T-helper 1 cell (primary cell): Measurements from ENCODE around the gene ELAVL2.

Experiments
- DNase-seq, 5 donors: peaks; one replicate each; pipeline ENCODE4 v3.0.0-alpha.2; 2012 to 2020

ELAVL2 gene

GRCh38 chr9:23821375-23822181 is 4.5 kb downstream of the ELAVL2 start:
- no peak for DNase-seq

DNA sequence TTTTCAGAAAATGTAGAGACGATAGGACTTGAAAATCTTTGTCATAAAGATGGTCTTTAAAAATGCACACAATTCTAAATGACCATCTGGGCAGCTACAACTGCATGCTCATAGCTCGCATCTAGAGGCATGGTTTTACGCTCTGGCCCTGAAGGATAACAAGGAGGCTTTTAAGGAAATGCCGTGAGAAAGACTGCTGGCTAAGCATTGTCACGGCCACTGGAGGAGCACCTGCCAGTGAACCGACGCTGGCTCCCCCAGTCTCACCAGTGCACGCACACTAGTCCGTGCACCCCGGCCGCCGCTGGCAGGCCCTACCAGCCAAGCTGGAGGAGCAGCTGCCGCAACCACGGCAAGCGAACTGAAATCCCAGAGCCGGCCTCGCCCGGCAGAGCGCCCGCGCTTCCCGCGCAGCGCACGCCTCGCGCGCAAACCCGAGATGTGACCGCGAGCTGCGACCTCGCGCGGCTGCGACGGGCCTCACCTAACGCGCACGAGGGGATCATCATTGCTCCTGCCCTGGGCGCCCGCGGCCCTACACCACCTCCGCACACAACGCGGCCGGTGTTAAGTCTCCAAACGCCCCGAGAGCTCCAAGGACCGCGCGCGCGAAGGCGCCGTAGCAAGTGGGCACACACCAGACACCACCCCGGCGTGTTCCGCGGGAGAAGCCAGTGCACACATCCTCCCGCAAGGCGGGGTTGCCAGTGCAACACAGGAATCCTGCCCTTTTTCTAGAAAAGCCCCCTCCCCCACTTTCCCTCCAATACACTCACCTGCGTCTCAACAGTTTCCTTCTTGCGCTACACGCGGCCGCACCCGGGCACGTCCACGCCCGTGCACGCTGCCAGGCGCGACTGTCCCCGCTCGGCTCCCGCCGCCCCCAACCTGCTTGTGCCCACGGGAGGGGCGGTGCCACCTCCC is 5.3 kb downstream of the ELAVL2 start:
- DNase-seq: no peak

DNA sequence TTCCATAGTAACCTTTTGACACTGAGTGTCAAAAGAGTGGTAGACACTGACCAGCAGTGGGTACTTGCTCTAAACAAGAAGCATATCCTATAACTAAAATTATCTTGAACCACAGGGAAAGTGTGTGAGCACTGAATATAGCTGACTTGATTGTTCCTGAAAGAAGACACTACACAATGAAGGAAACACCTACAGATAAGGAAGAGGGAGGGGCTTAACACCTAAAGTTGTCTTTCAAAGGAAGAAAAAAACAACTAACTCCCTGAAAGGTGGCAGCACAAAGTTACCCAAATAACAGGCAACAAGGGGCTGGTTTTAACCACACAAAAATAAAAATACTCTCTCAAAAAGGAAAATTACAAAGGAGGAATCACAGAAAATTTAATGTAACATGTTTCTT is 6.6 kb downstream of the ELAVL2 start:
- no peak for DNase-seq

GRCh38 chr9:23814243-23814642 is 11.8 kb downstream of the ELAVL2 start:
- no peak for DNase-seq

GRCh38 chr9:23812673-23813072 is 13.4 kb downstream of the ELAVL2 start:
- DNase-seq: no peak

DNA sequence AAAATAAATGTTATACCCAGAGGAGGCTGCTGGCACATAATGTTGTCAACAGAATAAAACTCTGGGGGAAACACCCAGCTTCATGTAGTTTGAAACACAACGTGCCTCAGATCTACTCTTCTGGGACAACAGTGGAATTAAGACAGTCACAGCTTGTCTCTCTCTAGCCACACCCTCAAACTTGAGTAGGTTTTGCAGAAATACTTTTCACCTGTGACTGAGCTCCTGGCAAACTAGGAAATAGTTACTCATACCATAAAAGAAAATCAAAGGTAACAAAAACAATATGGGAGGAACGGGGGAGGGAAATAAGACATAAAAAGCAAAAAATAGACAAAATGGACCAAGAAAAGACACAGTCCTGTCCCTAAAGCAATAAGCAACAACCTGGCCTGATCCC is 14.4 kb downstream of the ELAVL2 start:
- DNase-seq: no peak

- no peak for DNase-seq
These were observed 22.8 kb downstream of the ELAVL2 start for GRCh38 chr9:23803216-23803615.

DNA sequence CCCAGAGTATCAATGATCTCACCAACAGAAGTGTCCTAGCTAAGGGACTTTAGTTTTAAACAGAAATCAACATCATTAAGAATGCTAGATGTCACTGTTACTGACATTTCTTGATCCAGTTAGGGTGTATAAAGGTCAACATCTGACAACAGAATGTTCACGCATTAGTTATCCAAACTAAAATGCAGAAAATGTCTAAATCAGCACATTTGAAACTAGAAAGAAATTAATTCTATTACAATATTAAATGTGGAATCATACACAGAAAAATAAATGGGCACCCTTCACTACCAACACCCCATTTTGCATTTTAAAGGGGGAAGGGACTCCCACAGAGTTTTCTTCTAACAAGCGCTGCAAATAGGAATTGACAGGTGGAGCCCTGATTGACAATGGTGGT is 24.5 kb downstream of the ELAVL2 start:
- DNase-seq: no peak

DNA sequence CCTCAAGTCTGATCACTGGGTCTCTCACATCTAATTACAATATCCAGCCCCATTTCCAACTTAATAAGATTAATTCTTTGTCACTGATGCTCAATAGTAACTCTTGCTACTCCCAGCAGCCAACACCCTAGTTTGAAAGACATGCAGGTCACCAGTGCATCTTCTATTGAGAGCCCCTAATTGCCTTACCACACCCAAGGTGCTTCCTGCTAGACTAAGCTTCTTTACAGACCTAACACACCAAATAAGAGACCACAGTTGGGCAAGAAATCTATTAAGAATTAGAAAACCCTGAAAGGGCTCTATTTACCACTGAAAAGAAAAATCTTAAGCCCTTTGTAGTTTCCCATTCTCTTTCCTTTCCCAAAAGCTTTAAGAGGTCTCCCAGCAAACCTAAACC is 26.5 kb downstream of the ELAVL2 start:
- DNase-seq: no peak

- no peak for DNase-seq
These were observed 27.7 kb downstream of the ELAVL2 start for GRCh38 chr9:23798325-23798724.

- no peak for DNase-seq
These were observed 29.8 kb downstream of the ELAVL2 start for GRCh38 chr9:23796209-23796608.

DNA sequence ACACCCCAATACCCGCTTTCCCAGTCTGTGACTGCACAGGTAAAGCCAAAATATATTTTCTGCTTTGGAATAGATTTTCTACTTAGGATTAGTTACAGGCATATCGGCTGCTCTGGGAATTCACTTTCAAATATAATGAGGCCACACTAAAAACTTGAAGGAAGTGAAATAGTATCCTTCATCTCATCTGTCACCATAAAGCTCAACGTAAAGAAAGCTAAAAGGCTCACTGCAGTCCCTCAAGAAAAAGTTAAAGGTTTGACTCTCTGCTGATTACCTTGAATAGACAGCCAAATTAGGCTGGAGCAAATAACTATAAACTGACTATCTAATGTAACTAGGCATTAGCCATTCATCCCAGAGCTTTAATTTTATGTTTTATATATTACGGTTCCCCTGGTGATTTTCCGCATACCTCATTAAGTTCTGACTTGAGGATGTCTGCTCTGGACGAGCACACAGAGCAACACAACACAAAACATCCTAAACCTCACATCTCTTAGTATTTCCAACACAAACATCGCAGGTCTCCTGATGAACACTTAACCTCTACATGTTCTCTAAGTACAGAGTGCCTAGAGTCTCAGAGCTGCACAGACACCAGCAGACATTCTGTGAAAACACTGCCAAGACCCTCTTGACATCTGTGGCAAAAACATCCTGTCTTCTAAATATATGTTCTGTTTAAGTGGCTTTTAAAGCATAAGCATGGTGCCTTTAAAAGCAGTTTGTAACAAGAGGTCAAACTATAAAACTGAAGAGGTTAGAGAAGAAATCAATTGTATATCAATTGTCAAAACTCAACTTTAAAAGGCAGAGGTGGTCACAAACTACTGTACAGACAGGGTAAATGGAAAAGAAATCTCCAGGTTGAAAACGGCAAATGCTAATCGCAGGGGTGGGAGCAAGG is 35.4 kb downstream of the ELAVL2 start:
- DNase-seq: no peak

DNA sequence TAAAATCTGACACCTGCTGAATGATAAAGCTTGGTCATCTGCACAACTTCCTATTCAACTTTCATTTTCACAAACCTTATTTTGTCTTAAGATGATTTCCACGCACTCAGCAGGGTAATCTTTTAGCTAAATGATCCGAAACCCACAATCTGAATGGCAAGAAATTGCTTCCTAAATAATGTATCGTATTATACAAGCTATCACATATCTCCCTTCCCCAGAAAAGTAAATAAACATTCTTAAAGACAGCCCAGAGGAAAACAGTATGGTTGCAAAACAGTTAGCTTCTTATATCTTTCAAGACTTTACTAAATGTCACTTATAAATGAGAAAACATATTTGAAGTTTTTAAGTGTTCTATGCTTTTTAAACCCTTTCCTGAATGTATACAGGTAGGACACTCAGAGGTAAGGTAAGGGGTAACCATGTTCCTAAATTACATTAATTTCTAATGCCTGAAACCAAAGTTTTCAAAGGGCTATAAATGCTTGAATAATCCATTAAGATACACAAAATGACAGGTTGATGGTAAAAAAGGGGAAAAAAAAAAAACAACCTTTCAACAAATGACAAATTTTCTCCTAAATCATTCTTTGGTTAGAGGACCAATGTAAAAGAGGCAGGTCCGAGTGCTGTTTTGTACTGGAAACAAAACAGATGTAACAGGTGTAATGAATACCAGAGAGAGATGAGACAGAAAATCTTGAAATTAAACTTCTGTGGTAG is 36.3 kb downstream of the ELAVL2 start:
- DNase-seq: no peak

GRCh38 chr9:23784962-23785361 is 41.1 kb downstream of the ELAVL2 start:
- no peak for DNase-seq

- DNase-seq: no peak
These were observed 42.5 kb downstream of the ELAVL2 start for GRCh38 chr9:23783509-23783908.

DNA sequence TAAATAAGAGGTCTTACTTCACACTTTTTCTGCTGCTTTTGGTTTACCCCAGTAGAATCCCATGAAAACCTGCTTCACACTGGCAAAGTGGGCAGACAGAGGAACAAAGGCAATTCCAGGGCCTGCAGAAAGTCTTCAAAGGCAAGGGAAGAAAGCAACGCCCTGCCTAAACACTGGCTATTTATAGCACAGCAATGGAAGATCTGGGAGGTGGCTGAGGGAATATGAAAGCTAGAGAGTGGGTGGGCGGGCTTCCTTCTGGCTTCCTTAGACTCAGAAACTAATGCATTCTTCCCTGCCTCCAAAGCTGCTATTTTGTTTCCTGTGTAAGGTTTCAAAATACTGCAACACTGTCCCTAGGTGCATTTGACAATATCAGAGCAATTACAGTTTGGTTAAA is 46.8 kb downstream of the ELAVL2 start:
- DNase-seq: no peak

GRCh38 chr9:23777328-23777727 is 48.7 kb downstream of the ELAVL2 start:
- DNase-seq: no peak

DNA sequence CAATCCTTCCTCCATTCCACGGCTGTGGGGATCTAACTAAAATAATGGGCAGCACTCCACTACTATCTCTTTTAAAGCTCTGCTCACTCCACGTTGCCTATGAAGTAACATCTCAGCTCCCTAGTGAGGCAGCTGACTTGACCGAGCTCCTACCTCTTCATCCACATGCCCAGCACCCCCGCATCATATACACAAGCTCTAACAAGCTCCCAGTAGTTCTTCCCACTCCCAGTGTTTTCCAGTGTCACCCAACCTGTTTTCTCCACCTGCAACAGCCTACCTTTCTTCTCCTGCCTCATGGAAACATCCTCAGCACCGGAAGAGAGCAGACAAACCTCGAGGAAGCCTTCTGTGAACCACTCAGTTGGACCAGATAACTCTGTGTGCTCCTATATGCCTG is 50.5 kb downstream of the ELAVL2 start:
- no peak for DNase-seq

DNA sequence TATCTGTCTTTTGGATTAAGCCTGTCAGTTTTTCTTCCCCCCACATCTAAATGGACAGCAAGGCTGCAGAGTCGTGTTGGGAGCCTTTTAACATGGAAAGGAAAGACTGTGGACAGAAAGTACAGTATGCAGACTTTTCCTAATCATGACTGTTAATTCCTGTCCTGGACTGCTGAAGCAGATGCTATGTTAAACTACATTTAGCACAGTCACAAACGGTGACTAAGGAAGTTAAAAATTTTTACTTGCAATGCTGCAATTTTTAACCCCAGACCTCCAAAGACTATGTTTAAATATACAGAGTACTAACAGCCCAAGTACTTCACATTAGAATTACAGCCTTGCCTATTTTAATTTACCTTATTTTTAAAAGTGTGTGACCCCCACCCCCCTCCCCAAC is 51.8 kb downstream of the ELAVL2 start:
- no peak for DNase-seq

- no peak for DNase-seq
These were observed 53.7 kb downstream of the ELAVL2 start for GRCh38 chr9:23772385-23772783.

DNA sequence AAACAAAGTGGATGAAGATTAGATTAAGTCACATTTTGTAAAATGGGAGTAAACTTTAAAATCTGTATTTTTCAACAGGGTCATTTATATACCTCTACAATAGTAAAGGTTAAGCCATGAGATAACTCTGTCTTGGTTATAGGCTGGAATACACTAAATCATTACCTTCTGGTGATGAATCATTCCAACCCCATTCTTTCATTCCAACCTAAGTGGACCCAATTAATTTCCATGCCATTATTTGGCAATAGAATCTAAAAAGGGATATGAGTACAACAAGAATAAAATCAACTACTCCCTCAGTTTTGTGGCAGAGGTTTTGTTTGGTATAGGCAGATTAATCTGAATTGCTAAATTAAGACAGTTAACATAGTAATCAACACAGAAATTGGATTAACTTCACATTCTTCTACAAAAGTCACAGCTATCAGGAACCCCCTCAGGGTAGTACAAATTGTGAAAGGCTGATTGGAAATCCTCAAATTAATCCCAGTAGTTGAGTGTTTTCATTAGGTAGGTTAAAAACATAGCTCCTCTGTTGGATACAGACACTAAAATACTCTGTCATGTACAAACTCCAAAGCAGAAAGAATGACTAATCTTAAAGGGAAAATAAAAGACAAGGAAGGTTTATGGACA is 54.2 kb downstream of the ELAVL2 start:
- no peak for DNase-seq
